Bronchial epithelial cell (primary cell): ENCODE measurements around the gene RSBN1. TPM values are rescaled to one million over a fixed set of nuclear protein-coding genes. Genes with fewer than 3 reads are reported as not detected.
"Not testable (repeated sequence)": the region's sequence is repeated elsewhere in the genome, so short reads cannot be mapped to it uniquely, and the experiment has no call there.

ENCODE experiments used
- DNase-seq: peaks from one replicate; pipeline ENCODE4 v3.0.0-alpha.2; 2010; ENCODE audit warnings: low read depth
- FAIRE-seq: peaks from 2 replicates; lab custom pipeline; 2011; peaks lifted over from hg19 to GRCh38; lab: Jason Lieb, UNC
- H3K27me3 ChIP-seq: 2 replicates; pipeline ENCODE4 v1.5.1; 2011; ENCODE audit warnings: low read length; ENCODE audit not compliant: control insufficient read depth, insufficient read depth
- H3K36me3 ChIP-seq: 2 replicates; pipeline ENCODE4 v1.5.1; 2011; ENCODE audit warnings: low read length; ENCODE audit not compliant: control insufficient read depth, insufficient read depth
- H3K4me3 ChIP-seq: 2 replicates; pipeline ENCODE4 v1.5.1; 2011; ENCODE audit warnings: mild to moderate bottlenecking, low read depth, low read length, control low read depth
- CTCF ChIP-seq: IDR thresholded peaks from 2 replicates; pipeline ENCODE4 v1.5.1; 2011; ENCODE audit warnings: mild to moderate bottlenecking, moderate library complexity, low read length, control low read depth, inconsistent platforms; ENCODE audit not compliant: insufficient read depth, severe bottlenecking
- total RNA-seq: library from RNA; depleted of rRNA; stranded (reverse); fragments of >200 nt; gene quantifications from 2 replicates; pipeline ENCODE4 v1.2.1, GENCODE V29; 2014

The RSBN1 gene
- total RNA-seq, 1 donor from 2014 or later: 7.9 TPM

GRCh38 chr1:113858418-113858817 is 46.1 kb upstream of the RSBN1 start:
- H3K36me3 ChIP-seq: no peaks in the 10 kb centered on the region
- H3K4me3 ChIP-seq: no peak overlapping the region
- no peaks in the 10 kb centered on the region for H3K27me3 ChIP-seq
- no peak for TF ChIP-seq CTCF
- DNase-seq: no peak
- no peak for FAIRE-seq

- H3K4me3 ChIP-seq: no peak overlapping the region
- H3K36me3 ChIP-seq: no peaks in the 10 kb centered on the region
- TF ChIP-seq CTCF: no peak
- no peak for FAIRE-seq
- no peaks in the 10 kb centered on the region for H3K27me3 ChIP-seq
- no peak for DNase-seq
Observed at GRCh38 chr1:113857776-113858175, 45.5 kb upstream of the RSBN1 start.

GRCh38 chr1:113856401-113856790 is 44.1 kb upstream of the RSBN1 start:
- no peak for DNase-seq
- H3K36me3 ChIP-seq: no peaks in the 10 kb centered on the region

GRCh38 chr1:113855630-113856400 is 43.5 kb upstream of the RSBN1 start:
- Histone ChIP-seq H3K4me3 (no peak overlapping the region), H3K27me3 (no peaks in the 10 kb centered on the region), H3K36me3 (no peaks in the 10 kb centered on the region)
- FAIRE-seq (no peak), DNase-seq (no peak)
- TF ChIP-seq CTCF: no peak

More at GRCh38 chr1:113856401-113856790, 44.1 kb upstream of the RSBN1 start:
- no peaks in the 10 kb centered on the region for H3K27me3 ChIP-seq
- H3K4me3 ChIP-seq: no peak overlapping the region
- FAIRE-seq: no peak
- TF ChIP-seq CTCF: no peak

- no peaks in the 10 kb centered on the region for H3K36me3 ChIP-seq
- FAIRE-seq (no peak), DNase-seq (no peak)
- no peak overlapping the region for H3K4me3 ChIP-seq
- no peaks in the 10 kb centered on the region for H3K27me3 ChIP-seq
- TF ChIP-seq CTCF: no peak
Observed at GRCh38 chr1:113854234-113854633, 42.0 kb upstream of the RSBN1 start.

GRCh38 chr1:113852694-113853093 is 40.4 kb upstream of the RSBN1 start:
- not testable (repeated sequence) for DNase-seq, H3K36me3 ChIP-seq, H3K4me3 ChIP-seq, H3K27me3 ChIP-seq, FAIRE-seq
